Measurements from ENCODE around the gene SLC25A5. TPM values are rescaled to one million over a fixed set of nuclear protein-coding genes. Genes with fewer than 3 reads are reported as not detected.
"Not testable (repeated sequence)": the region's sequence is repeated elsewhere in the genome, so short reads cannot be mapped to it uniquely, and the experiment has no call there.

Gene SLC25A5
- 232 and 250 TPM in 2 replicates for total RNA-seq (2014; rRNA removed)
- 320 TPM for polyA plus RNA-seq (2012)

- DNase-seq (ENCODE audit: low read depth): peak; percentile 72
These were observed at the start of gene SLC25A5 for GRCh38 chrX:119467842-119468550. Gene SLC25A5, plus strand, starts transcription at chrX:119468444. Its CDS starts 72 bp downstream, at chrX:119468516.

GRCh38 chrX:119419146-119419545 lies 49.1 kb upstream of the SLC25A5 start:
- no peak for DNase-seq (ENCODE audit: low read depth)

GRCh38 chrX:119419898-119420297 lies 48.3 kb upstream of the SLC25A5 start:
- DNase-seq (ENCODE audit: low read depth): no peak

- no peak for DNase-seq (ENCODE audit: low read depth)
These were observed 47.1 kb upstream of the SLC25A5 start for GRCh38 chrX:119421016-119421705.

GRCh38 chrX:119423631-119424030 lies 44.6 kb upstream of the SLC25A5 start:
- DNase-seq (ENCODE audit: low read depth): no peak

GRCh38 chrX:119424999-119425398 lies 43.2 kb upstream of the SLC25A5 start:
- DNase-seq (ENCODE audit: low read depth): no peak

- peak; percentile 20 for DNase-seq (ENCODE audit: low read depth)
These were observed 41.0 kb upstream of the SLC25A5 start for GRCh38 chrX:119427024-119427794.

- DNase-seq (ENCODE audit: low read depth): no peak
These were observed 40.5 kb upstream of the SLC25A5 start for GRCh38 chrX:119427795-119428185.

- DNase-seq (ENCODE audit: low read depth): no peak
These were observed 38.8 kb upstream of the SLC25A5 start for GRCh38 chrX:119429471-119429870.

- not testable (repeated sequence) for DNase-seq (ENCODE audit: low read depth)
These were observed 26.9 kb upstream of the SLC25A5 start for GRCh38 chrX:119441295-119441694.

- DNase-seq (ENCODE audit: low read depth): no peak
These were observed 26.0 kb upstream of the SLC25A5 start for GRCh38 chrX:119442286-119442685.

GRCh38 chrX:119453202-119453601 lies 15.0 kb upstream of the SLC25A5 start:
- no peak for DNase-seq (ENCODE audit: low read depth)

GRCh38 chrX:119455264-119455663 lies 13.0 kb upstream of the SLC25A5 start:
- DNase-seq (ENCODE audit: low read depth): peak; percentile 22

GRCh38 chrX:119459181-119459580 lies 9.1 kb upstream of the SLC25A5 start:
- DNase-seq (ENCODE audit: low read depth): no peak

GRCh38 chrX:119465555-119465954 lies 2.7 kb upstream of the SLC25A5 start:
- DNase-seq (ENCODE audit: low read depth): no peak

GRCh38 chrX:119466970-119467369 lies 1.3 kb upstream of the SLC25A5 start:
- DNase-seq (ENCODE audit: low read depth): no peak

- no peak for DNase-seq (ENCODE audit: low read depth)
These were observed 811 bp upstream of the SLC25A5 start for GRCh38 chrX:119467433-119467832.

GRCh38 chrX:119468551-119469312 lies 488 bp downstream of the SLC25A5 start:
- DNase-seq (ENCODE audit: low read depth): peak; percentile 71

GRCh38 chrX:119469313-119469635 lies 1.0 kb downstream of the SLC25A5 start:
- no peak for DNase-seq (ENCODE audit: low read depth)

GRCh38 chrX:119474615-119475388 lies 6.6 kb downstream of the SLC25A5 start:
- no peak for DNase-seq (ENCODE audit: low read depth)
